Left renal pelvis (tissue), 4 donors: ENCODE data around the gene OR6Y1. TPM values are rescaled to one million over a fixed set of nuclear protein-coding genes. Genes with fewer than 3 reads are reported as not detected.
A peak's percentile ranks its signal among the peaks of the same experiment; 100 is the strongest.

ENCODE experiments used
- DNase-seq, 4 donors: peaks; one replicate each; pipeline ENCODE4 v3.0.0-alpha.2; 2013; ENCODE audit warnings: low read depth in 4 of 4, low spot score in 3 of 4
- polyA plus RNA-seq, 4 donors: library from polyadenylated mRNA; unstranded; fragments of 120-200 nt; gene quantifications; one replicate each; pipeline ENCODE4 v1.2.1, GENCODE V29; 2013; ENCODE audit not compliant: insufficient read length in 4 of 4

Gene OR6Y1
- polyA plus RNA-seq, 4 donors = 0.03 TPM; not detected in 3

GRCh38 chr1:158506369-158506987 lies 47.7 kb downstream of the OR6Y1 start:
- peak in 1 of 4 donors; percentile 1 for DNase-seq

DNA sequence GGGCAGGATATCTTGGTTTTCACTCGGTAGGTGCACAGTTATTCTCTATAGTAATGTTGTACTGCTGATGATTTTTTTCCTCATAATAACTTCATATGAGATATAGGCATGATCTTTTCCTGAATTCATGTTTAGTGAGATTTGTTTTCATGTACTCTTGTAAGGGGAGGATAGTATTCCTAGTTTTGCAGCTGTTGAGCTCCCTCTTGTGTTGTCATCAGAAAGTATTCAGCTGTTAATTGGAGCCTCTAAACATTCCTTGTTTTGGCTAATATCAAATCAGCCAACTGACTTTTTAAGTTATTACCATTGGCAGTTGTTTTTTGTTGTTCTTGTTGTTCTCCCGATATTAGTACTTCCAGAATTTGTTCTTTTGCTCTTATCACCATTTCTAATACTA lies 57.8 kb downstream of the OR6Y1 start:
- peak in 1 of 4 donors; percentile 2 for DNase-seq

DNA sequence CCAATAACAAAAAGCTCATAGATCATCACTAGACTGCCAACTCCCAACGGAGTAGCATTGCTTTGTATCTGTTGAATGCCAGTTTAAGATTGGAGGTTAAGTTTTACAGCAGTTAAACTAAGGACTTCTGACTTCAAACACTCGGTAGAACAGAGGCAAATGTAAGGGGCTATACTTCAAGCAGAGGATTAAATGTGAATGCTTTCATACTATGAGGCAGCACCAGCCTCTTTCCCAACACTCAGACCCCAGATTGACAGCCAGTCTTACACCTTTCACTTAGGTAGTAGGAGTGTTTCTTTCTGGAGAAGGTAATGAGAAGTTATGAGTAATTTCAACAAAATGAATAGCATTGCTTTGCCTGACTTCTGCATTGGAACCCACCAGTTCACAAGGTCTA lies 59.4 kb downstream of the OR6Y1 start:
- DNase-seq = no peak

Other genes with a start within 250 kb of the OR6Y1 start
- gene CD1B, start 222.9 kb downstream of the OR6Y1 start, polyA plus RNA-seq = not detected
- gene CD1E, start 200.5 kb downstream of the OR6Y1 start, polyA plus RNA-seq = under 1 TPM in 1 of 4 donors, not detected in 3; 0.23 TPM
- gene OR10T2, start 154.9 kb downstream of the OR6Y1 start, polyA plus RNA-seq = not detected
- not detected for gene OR10K2, start 128.2 kb downstream of the OR6Y1 start, polyA plus RNA-seq
- not detected for gene OR10K1, start 92.6 kb downstream of the OR6Y1 start, polyA plus RNA-seq
- not detected for gene OR10R2, start 82.2 kb downstream of the OR6Y1 start, polyA plus RNA-seq
- gene OR6P1, start 16.2 kb upstream of the OR6Y1 start, polyA plus RNA-seq = not detected
- gene OR10X1, start 25.5 kb upstream of the OR6Y1 start, polyA plus RNA-seq = not detected
- under 1 TPM in 3 of 4 donors, not detected in 1; 0.03 to 0.26 (median 0.03) TPM for gene OR10Z1, start 50.9 kb upstream of the OR6Y1 start, polyA plus RNA-seq
- gene SPTA1, start 132.3 kb upstream of the OR6Y1 start, polyA plus RNA-seq = 10 to 100 TPM in 1 of 4 donors, 1 to 10 TPM in 3; 1.1 to 11.4 (median 1.4) TPM
- gene OR6K2, start 146.2 kb upstream of the OR6Y1 start, polyA plus RNA-seq = not detected
- gene OR6K3, start 166.3 kb upstream of the OR6Y1 start, polyA plus RNA-seq = under 1 TPM in 3 of 4 donors, not detected in 1; 0.08 to 0.13 (median 0.10) TPM
- not detected for gene OR6K6, start 200.3 kb upstream of the OR6Y1 start, polyA plus RNA-seq
- not detected for gene OR6N1, start 217.8 kb upstream of the OR6Y1 start, polyA plus RNA-seq
- not detected for gene OR6N2, start 226.8 kb upstream of the OR6Y1 start, polyA plus RNA-seq